GM06990 (cell line): Measurements from ENCODE around the gene CCDC195.
"Not testable (repeated sequence)": the region's sequence is repeated elsewhere in the genome, so short reads cannot be mapped to it uniquely, and the experiment has no call there.

Experiments
- DNase-seq: peaks from one replicate; pipeline ENCODE4 v3.0.0-alpha.2; 2011; ENCODE audit not compliant: insufficient read length; ENCODE audit errors: extremely low read depth
- H3K27me3 ChIP-seq: replicated peaks from 2 replicates; pipeline ENCODE4 v1.6.0; 2011; ENCODE audit warnings: low read length; ENCODE audit not compliant: control insufficient read depth, insufficient read depth
- H3K36me3 ChIP-seq: 2 replicates; pipeline ENCODE4 v1.5.1; 2011; ENCODE audit warnings: low read length; ENCODE audit not compliant: control insufficient read depth, insufficient read depth
- H3K4me3 ChIP-seq: replicated peaks from 2 replicates; pipeline ENCODE4 v1.5.1; 2011; ENCODE audit warnings: low read depth, mild to moderate bottlenecking, control low read depth, low read length
- TF ChIP-seq, protein P1 (sequence below): IDR thresholded peaks from 2 replicates; pipeline ENCODE4 v1.5.1; 2011; ENCODE audit warnings: low read length, control low read depth, mild to moderate bottlenecking, inconsistent platforms; ENCODE audit not compliant: insufficient read depth, poor library complexity, severe bottlenecking

The CCDC195 gene

DNA sequence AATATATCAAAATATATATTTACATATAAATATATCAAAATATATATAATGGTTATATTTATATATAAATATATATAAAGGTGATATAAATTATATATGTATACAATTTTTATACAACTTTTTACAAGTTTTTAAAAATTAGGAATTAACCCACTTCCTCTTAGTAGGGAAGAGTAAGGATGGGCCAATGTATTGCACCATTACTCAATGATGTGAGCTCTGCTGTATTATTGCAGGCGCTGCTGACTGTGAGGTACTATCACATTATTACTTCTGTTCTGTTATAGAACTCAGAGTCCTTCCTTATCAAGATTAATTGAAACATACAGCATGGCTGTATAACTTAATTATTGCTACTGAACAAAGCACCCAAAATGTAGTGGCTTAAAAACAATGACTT, 46.0 kb downstream of the CCDC195 start:
- no peaks in the 10 kb centered on the region for H3K27me3 ChIP-seq
- H3K4me3 ChIP-seq = no peak overlapping the region
- no peaks in the 10 kb centered on the region for H3K36me3 ChIP-seq
- TF ChIP-seq, protein P1, sequence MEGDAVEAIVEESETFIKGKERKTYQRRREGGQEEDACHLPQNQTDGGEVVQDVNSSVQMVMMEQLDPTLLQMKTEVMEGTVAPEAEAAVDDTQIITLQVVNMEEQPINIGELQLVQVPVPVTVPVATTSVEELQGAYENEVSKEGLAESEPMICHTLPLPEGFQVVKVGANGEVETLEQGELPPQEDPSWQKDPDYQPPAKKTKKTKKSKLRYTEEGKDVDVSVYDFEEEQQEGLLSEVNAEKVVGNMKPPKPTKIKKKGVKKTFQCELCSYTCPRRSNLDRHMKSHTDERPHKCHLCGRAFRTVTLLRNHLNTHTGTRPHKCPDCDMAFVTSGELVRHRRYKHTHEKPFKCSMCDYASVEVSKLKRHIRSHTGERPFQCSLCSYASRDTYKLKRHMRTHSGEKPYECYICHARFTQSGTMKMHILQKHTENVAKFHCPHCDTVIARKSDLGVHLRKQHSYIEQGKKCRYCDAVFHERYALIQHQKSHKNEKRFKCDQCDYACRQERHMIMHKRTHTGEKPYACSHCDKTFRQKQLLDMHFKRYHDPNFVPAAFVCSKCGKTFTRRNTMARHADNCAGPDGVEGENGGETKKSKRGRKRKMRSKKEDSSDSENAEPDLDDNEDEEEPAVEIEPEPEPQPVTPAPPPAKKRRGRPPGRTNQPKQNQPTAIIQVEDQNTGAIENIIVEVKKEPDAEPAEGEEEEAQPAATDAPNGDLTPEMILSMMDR = no peak
- DNase-seq = no peak

DNA sequence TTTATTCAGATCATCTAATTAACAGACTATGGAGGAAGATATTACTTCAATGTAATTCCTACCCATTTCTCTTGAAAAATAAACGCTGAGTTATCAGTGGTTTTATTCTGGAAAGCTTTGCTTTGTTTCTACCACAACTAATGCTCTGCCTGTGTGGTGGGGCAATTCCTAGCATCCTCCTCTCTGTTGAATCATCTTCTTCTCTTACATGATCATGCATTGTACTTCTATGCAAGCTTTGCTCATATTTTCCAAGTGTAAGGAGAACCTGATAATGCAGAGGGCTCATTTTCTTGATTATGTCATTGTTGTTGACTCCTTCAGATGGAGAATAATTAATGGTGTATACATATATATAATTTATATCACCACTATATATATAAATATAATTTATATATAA, 46.7 kb downstream of the CCDC195 start:
- no peak for DNase-seq
- no peaks in the 10 kb centered on the region for H3K27me3 ChIP-seq
- H3K36me3 ChIP-seq = no peaks in the 10 kb centered on the region
- H3K4me3 ChIP-seq = no peak overlapping the region
- TF ChIP-seq, protein P1 = no peak

- DNase-seq = no peak
- TF ChIP-seq, protein P1 = no peak
- Histone ChIP-seq H3K4me3 (no peak overlapping the region), H3K27me3 (no peaks in the 10 kb centered on the region), H3K36me3 (no peaks in the 10 kb centered on the region)
Observed at GRCh38 chr2:224668123-224668909, 47.8 kb downstream of the CCDC195 start.

- Histone ChIP-seq H3K36me3 (no peaks in the 10 kb centered on the region), H3K27me3 (no peaks in the 10 kb centered on the region), H3K4me3 (no peak overlapping the region)
- DNase-seq = peak; percentile 78
- TF ChIP-seq, protein P1 = no peak
Observed at GRCh38 chr2:224666951-224667553, 49.1 kb downstream of the CCDC195 start.

GRCh38 chr2:224663322-224663721, 52.8 kb downstream of the CCDC195 start:
- DNase-seq, H3K27me3 ChIP-seq, H3K4me3 ChIP-seq, H3K36me3 ChIP-seq: not testable (repeated sequence)

DNA sequence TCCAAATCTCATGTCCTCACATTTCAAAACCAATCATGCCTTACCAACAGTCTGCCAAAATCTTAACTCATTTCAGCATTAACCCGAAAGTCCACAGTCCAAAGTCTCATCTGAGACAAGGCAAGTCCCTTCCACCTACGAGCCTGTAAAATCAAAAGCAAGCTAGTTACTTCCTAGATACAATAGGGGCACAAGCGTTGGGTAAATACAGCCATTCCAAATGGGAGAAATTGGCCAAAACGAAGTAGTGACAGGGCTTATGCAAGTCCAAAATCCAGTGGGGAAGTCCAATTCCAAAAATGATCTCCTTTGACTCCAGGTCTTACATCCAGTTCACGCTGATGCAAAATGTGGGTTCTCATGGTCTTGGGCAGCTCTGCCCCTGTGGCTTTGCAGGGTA, 54.5 kb downstream of the CCDC195 start:
- H3K4me3 ChIP-seq, H3K36me3 ChIP-seq, DNase-seq, H3K27me3 ChIP-seq: not testable (repeated sequence)

DNA sequence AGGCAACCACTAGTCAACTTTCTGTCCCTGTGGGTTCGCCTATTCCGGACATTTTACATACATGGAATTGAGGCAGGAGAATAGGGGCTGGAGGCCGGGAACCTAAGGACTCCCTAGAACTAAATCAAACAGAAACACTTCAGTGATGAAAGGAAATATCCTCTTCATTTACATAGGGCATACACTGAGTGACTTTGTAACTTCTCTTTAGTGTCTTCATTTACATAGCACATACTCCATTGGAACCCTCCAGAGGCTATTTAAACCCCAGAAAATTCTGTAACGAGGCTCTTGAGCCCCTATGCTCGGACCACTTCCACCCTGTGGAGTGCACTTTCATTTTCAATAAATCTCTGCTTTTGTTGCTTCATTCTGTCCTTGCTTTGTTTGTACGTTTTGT, 56.5 kb downstream of the CCDC195 start:
- no peaks in the 10 kb centered on the region for H3K27me3 ChIP-seq
- no peak overlapping the region for H3K4me3 ChIP-seq
- DNase-seq = no peak
- no peaks in the 10 kb centered on the region for H3K36me3 ChIP-seq
- TF ChIP-seq, protein P1 = no peak
